Iris pigment epithelial cell (primary cell): ENCODE measurements around the gene BCL7B.

Experiments
- DNase-seq: peaks from one replicate; pipeline ENCODE4 v3.0.0-alpha.2; 2011; ENCODE audit warnings: low read depth

BCL7B gene

DNA sequence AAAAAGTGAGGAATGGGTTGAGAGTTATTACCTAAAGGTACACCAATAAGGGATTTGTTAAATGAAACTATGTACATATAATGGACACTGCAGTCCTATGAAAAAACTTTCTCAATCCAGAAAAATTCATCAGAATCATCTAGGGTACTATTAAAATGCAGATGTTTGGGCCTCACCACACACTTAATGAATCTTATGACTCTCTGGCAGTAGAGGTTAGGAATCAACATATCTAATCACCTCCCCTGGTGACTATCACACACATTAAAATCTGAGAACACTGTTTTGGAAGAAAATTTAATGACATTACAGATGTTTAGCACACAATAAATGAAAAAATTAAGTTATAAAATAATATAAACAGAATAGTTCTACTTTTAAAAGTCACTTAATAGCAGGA lies 67.5 kb downstream of the BCL7B start:
- no peak for DNase-seq

DNA sequence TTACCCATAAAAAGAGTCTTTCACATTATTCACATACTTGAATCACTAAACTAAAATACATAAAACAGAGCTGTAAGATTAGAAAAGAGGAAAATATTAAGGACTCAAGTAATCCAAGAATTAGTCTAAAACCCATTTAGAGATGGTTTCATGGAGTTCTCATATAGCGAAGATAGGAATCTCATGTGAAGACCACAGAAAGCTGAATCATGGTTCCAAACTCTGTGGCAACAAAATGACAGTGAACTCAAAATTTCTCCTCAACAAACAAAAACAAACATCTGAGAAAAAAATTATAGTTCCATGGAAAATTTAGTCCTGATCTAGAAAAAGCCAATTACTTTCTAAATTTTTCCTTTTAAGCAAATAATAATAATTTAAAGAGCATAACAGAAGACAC lies 70.0 kb downstream of the BCL7B start:
- DNase-seq = peak; percentile 61
